Activated CD8-positive, alpha-beta memory T cell treated with anti-CD3 and anti-CD28 coated beads for 24 hours (primary cell): ENCODE data around the gene GM2A.
A peak's percentile ranks its signal among the peaks of the same experiment; 100 is the strongest.

Experiments used
- DNase-seq: peaks from one replicate; pipeline ENCODE4 v3.0.0-alpha.2; 2020

Gene GM2A

GRCh38 chr5:151252762-151253604 is at the start of gene GM2A:
Gene GM2A, plus strand, starts transcription at chr5:151253185. Its CDS starts 32 bp downstream, at chr5:151253217.
- peak; percentile 98 for DNase-seq

- DNase-seq, result peak; percentile 46
Measured at GRCh38 chr5:151204051-151204450, 48.9 kb upstream of the GM2A start.

DNA sequence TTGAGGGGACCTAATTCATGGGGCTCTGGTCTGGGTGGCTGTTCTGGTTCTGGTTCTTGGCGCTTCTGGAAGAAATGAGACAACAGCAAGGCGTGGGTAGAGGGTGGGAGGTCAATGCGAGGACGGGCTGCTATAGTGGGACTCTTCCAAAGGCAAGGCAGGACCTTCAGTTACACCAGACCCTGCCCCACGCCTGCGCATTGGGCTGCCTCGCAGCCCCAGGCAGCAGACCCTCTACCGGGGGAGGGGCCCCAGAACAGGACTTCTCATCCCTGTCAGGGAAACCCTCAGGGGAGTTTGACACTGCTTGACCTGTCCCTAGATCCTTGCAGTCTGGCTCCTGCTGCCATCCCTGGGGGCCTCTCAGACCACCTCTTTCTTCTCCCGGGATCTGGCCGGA is 47.6 kb upstream of the GM2A start:
- peak; percentile 56 for DNase-seq

DNA sequence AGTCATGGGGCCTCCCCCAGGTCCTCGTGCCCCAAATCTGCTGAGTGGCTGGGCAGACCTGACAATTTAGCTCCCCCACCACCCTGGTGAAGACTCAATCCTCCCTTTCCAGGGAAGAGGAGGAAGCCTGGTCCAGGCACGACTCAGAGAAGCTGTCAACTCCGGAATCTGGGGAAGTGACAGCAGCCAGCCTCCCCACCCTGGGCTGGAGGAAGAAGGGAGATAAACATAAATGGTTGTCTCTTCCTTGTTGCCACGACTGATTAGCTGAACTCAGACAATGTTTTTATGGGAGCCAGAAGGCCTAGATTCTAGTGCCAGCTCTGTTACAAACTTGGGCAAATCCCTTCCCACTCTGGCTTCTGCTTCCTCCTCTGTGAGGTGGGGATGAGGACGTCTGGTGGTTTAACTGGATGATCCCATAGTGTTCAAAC is 44.5 kb upstream of the GM2A start:
- no peak for DNase-seq

- no peak for DNase-seq
Measured at GRCh38 chr5:151212406-151212798, 40.6 kb upstream of the GM2A start.

GRCh38 chr5:151213803-151214613 is 39.0 kb upstream of the GM2A start:
- peak; percentile 85 for DNase-seq

DNA sequence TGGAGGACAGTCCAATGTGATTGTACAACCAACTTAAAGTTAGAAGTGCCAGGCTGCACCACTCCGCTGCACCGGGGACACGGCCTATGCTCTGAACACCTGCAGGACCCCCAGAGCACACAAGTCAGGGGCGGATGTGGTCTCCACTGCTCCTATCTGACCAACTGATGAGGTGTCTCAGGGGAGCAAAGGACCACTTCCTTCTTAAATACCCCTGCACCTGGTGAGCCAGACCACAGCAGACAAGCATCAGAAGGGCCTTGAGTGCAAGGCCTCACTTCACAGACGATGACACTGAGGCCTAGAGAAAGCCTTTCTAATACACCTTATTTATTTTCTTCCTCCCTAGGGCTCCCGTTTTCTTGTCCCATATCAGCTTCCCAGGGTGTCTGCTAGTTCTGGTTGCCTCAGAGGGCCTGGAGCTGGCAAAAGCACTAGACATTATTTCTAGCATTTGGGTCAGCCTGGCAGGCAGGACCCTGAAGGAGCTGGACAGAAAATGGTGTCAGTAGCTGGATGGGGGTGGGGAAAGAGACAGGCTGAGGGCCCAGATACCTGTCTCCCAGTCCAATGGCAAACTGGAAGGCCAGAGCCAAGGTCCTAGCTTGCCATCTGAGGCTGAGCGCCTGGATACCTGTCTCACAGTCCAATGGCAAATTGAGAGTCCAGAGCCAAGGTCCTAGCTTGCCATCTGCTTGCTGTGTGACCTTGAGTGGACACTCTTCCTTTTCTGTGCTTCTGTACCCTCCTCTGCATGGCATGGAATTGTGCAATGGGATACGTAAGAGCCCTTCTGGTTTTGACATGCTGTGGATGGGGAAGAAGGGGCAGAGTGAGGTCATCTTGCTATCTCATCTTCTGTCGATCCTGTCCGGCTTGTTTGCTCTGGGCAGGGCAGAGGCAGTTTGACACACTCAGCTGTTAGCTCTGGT is 38.1 kb upstream of the GM2A start:
- peak; percentile 71 for DNase-seq

DNA sequence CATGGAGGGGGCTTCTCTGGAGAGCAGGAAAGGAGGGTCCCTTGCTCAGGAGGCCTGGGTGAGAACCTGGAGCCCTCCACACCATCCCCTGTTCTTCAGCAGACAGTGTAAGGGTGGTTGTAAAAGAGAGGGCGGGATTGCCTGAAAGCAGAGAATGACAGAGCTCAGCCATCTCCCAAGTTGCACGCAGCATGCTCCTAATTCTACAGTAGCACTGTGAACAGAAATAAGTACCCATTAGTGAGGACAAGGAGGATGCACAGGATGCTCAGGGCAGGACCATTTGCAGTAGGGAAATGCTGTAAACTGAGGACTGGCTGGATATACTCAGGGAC is 37.5 kb upstream of the GM2A start:
- DNase-seq, result no peak

DNA sequence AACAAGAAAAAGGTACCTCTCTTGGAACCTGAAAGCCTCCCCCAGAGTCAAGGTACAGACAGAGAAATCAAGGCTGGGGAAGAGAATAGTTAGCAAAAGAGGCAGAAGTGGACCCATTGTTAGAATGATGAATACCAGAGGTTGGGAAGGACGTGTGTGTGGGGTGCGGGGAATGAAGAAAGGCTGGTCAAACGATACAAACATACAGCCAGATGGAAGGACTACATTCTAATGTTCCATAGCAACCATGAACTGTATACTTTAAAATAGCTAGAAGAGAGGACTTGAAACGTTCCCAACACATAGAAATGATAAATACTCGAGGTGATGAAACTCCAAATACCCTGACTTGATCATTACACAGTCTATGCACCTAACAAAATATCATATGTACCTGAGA is 36.2 kb upstream of the GM2A start:
- DNase-seq, result no peak

DNA sequence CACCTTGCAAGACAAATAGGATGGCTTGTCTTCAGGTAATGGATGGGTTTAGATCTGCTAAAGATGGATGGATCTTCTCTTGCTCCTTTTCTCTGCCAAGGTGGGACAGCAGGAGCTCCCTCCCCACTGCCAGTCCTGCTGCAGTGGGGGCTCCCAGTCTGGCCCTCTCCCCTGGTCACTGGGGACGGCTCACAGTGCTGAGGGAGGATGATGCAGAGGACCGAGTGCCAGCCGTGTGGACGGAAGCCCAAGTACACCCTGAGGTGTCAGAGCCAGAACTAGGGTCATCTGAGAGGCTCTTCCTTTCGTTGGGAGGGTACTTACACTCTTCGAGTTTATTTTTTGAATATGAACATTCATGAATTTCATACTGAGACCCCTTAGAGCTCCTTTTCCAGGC is 34.8 kb upstream of the GM2A start:
- no peak for DNase-seq

DNA sequence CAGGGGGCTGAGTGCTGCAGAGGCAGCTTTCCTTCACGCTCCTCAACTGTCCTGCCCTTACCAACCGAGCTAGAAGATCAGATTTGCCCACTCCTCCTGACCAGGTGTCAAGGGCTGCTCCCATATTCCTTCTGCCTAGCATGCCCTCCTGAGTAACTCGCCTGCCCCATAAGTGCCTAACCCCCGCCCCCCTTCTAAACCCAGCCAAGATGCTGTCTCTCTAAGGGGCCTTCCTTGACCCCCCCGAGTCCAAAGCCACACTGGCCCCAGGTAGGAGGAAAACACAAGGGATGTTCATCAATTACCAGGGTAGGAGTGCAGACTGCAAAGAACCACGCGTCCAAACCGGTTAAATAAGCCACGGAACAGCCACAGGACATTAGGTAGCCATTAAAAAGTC is 33.8 kb upstream of the GM2A start:
- no peak for DNase-seq

GRCh38 chr5:151219789-151220188 is 33.2 kb upstream of the GM2A start:
- no peak for DNase-seq

DNA sequence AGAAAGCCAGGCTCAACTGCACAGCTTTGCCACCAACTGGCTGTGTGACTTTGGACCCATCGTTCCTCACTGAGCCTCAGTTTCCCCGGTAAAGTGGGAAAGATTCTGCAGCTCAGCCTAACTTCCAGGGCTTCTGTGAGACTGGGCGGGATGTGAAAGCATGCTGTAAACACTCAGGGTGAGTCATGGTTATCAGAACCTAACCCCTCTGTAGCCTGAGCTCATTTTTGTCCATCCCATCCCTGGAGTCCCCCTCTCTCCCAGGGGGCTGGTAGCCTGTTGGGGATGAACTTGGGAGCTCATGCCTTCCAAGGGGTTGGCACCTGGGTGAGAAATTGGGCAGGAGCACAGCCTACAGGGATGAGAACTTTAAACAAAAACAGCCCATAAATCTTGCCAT is 31.4 kb upstream of the GM2A start:
- no peak for DNase-seq

- no peak for DNase-seq
Measured at GRCh38 chr5:151222054-151222789, 30.8 kb upstream of the GM2A start.

- DNase-seq, result peak; percentile 79
Measured at GRCh38 chr5:151222790-151223446, 30.1 kb upstream of the GM2A start.

DNA sequence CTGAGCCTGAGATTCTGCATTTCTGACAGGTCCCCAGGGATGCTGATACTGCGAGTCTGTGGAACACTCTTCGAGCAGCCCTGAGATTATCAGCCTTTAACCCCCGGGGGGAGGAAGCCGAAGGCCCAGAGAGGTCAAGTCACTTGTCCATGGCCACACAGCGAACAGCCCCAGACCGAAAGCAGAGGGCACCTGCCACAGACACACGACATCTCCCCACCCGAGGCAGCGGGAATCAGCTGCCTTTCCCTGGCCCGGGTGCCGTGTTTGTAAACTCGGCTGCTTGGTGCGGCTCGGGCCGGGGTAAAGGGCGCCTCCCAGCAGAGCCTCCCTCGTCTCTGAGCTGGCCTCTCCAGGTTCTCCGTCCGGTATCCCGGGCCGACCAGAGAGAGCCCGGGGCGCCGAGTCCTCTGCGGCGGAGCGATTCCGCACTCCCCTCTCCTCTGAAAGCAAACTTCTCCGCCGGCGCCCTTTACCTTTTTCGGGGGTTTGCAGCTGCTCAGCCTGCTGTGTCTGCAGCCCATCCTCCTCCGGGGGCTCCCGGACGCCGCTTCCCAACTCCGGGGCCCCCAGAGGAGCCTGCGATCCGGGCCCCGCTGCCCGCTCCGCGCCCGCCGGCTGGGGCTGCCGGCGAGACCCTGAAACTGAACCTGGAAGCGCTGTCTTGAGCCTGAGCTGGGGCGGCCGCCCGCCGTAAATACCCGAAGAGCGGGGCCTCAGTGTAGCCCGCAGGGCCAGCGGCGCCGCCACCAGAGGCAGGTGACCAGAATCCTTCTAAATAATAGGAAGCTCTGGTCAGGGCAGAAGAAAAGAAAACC is 29.3 kb upstream of the GM2A start, which contains the start of gene CCDC69:
TSS of gene CCDC69 (minus strand) at position 646 of the 818 bp plus-strand sequence. CDS start at position 524, 122 bp downstream.
- peak; percentile 84 for DNase-seq

- DNase-seq, result no peak
Measured at GRCh38 chr5:151224372-151224771, 28.6 kb upstream of the GM2A start.

DNA sequence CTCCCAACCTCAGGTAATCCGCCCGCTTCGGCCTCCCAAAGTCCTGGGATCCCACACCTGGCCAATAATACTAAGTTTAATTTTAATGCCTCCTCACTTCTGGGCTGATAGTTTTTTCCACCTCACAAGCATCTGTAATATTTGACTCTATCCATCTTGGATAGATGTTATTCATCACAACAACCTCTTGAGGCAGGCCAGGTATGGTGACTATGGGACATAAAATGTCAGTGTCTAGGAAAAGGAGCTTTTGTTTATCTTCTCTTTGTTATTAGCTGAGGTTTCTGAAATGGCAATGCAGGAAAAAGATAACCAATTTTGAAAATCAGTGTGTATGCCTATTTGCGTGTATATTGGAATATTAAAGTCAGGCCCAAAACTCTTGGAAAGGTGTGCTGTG is 27.9 kb upstream of the GM2A start:
- DNase-seq, result no peak

- no peak for DNase-seq
Measured at GRCh38 chr5:151225475-151225874, 27.5 kb upstream of the GM2A start.

- no peak for DNase-seq
Measured at GRCh38 chr5:151227918-151228447, 25.0 kb upstream of the GM2A start.
